Neutrophil (primary cell): ENCODE measurements around the gene STX17.
"Not testable (repeated sequence)": the region's sequence is repeated elsewhere in the genome, so short reads cannot be mapped to it uniquely, and the experiment has no call there.

Experiments
- H3K27ac ChIP-seq: fragments of 200-600 bp; sonication (generic); 2 replicates; pipeline ENCODE4 v1.5.1; 2016; ENCODE audit warnings: mild to moderate bottlenecking, moderate library complexity
- H3K27me3 ChIP-seq: fragments of 200-600 bp; sonication (generic); 2 replicates; pipeline ENCODE4 v1.6.0; 2016; ENCODE audit warnings: mild to moderate bottlenecking
- H3K36me3 ChIP-seq: fragments of 200-600 bp; sonication (generic); 2 replicates; pipeline ENCODE4 v1.5.1; 2017
- H3K4me1 ChIP-seq, 2 experiments: fragments of 200-600 bp in 1 of 2; sonication (generic) in 1 of 2; 1 replicate in 1 of 2; 2 replicates in 1 of 2; pipeline versions ENCODE4 v1.5.1 to v1.6.1; 2013 to 2016; ENCODE audit warnings: low read depth in 1 of 2, low read length in 1 of 2, mild to moderate bottlenecking in 1 of 2, moderate library complexity in 1 of 2; ENCODE audit not compliant: control insufficient read depth in 1 of 2, insufficient read depth in 1 of 2
- H3K4me3 ChIP-seq, 2 experiments: fragments of 200-600 bp in 1 of 2; sonication (generic) in 1 of 2; 1 replicate in 1 of 2; 2 replicates in 1 of 2; pipeline ENCODE4 v1.5.1; 2013 to 2016; ENCODE audit warnings: low read depth in 1 of 2, low read length in 1 of 2, mild to moderate bottlenecking in 1 of 2, moderate library complexity in 1 of 2
- H3K9me3 ChIP-seq: fragments of 200-600 bp; sonication (generic); 2 replicates; pipeline ENCODE4 v1.5.1; 2016
- CTCF ChIP-seq: fragments of 200-600 bp; sonication (generic); IDR thresholded peaks from 2 replicates; pipeline ENCODE4 v1.5.1; 2016; ENCODE audit warnings: antibody characterized with exemption

The STX17 gene

GRCh38 chr9:99906403-99907207 is at the start of gene STX17:
Gene STX17, plus strand, starts transcription at chr9:99906654. Its CDS starts 8,586 bp downstream, at chr9:99915240.
- no peak for TF ChIP-seq CTCF
- Histone ChIP-seq H3K4me3 (peak within 1 kb of the TSS; percentile 87 to 95), H3K9me3 (no peaks in the 10 kb centered on the region), H3K4me1 (peaks cover 11 to 12% of the 10 kb centered on the region in 2 experiments), H3K27ac (peak within 1 kb of the TSS; percentile 88), H3K36me3 (no peaks in the 10 kb centered on the region), H3K27me3 (no peaks in the 10 kb centered on the region)

GRCh38 chr9:99857576-99857975 is 48.9 kb upstream of the STX17 start:
- not testable (repeated sequence) for H3K36me3 ChIP-seq, H3K9me3 ChIP-seq, H3K4me1 ChIP-seq, H3K27me3 ChIP-seq, H3K27ac ChIP-seq, H3K4me3 ChIP-seq

- Histone ChIP-seq H3K27ac (no peak overlapping the region), H3K9me3 (no peaks in the 10 kb centered on the region), H3K27me3 (no peaks in the 10 kb centered on the region), H3K36me3 (no peaks in the 10 kb centered on the region), H3K4me1 (no peaks in the 10 kb centered on the region), H3K4me3 (no peak overlapping the region)
- no peak for TF ChIP-seq CTCF
Observed at GRCh38 chr9:99858087-99858486, 48.4 kb upstream of the STX17 start.

- Histone ChIP-seq H3K4me1 (no peaks in the 10 kb centered on the region), H3K4me3 (no peak overlapping the region), H3K27me3 (no peaks in the 10 kb centered on the region), H3K9me3 (no peaks in the 10 kb centered on the region), H3K27ac (no peak overlapping the region), H3K36me3 (no peaks in the 10 kb centered on the region)
- no peak for TF ChIP-seq CTCF
Observed at GRCh38 chr9:99859243-99859980, 47.0 kb upstream of the STX17 start.

GRCh38 chr9:99860266-99860665 is 46.2 kb upstream of the STX17 start:
- H3K27ac ChIP-seq = no peak overlapping the region

More at GRCh38 chr9:99860266-99860665, 46.2 kb upstream of the STX17 start:
- H3K4me1 ChIP-seq = no peaks in the 10 kb centered on the region
- H3K36me3 ChIP-seq = no peaks in the 10 kb centered on the region
- H3K9me3 ChIP-seq = no peaks in the 10 kb centered on the region
- H3K27me3 ChIP-seq = no peaks in the 10 kb centered on the region
- TF ChIP-seq CTCF = no peak
- no peak overlapping the region for H3K4me3 ChIP-seq
